Measurements from ENCODE around the gene SERTAD1. TPM values are rescaled to one million over a fixed set of nuclear protein-coding genes. Genes with fewer than 3 reads are reported as not detected.

The SERTAD1 gene
- total and polyA plus RNA-seq, 12 donors = 6.3 to 35.8 (median 9.4) TPM

- DNase-seq (no peak), ATAC-seq (no peak)
- no peak overlapping the region for H3K27ac ChIP-seq
- intact Hi-C loops (cut with DNase I) = loop anchor here in 5 of 10 donors (5.0 to 10.0 kb wide), 6 partner anchors 53 to 166 kb away; partner anchors contain the start of gene LTBP4 (in 1 of the 5)
- no peaks in the 10 kb centered on the region for H3K36me3 ChIP-seq
- H3K4me1 ChIP-seq = peaks cover 6 to 28% (median 24%) of the 10 kb centered on the region in 9 donors
- no peaks in the 10 kb centered on the region for H3K9me3 ChIP-seq
- TF ChIP-seq CTCF (IDR thresholded peaks at IDR 0.05) = no peak
- 89 to 92% methylated on average over 6 of the region's 6 CpGs for WGBS, 2 donors
- H3K27me3 ChIP-seq = peaks cover 0 to 26% (median 0%) of the 10 kb centered on the region in 7 donors
- H3K4me3 ChIP-seq = no peak overlapping the region
Observed at GRCh38 chr19:40469011-40469410, 43.2 kb upstream of the SERTAD1 start.

- ATAC-seq = no peak
- peak within 1 kb of the TSS; percentile 32 to 94 (median 74) for H3K27ac ChIP-seq
- peak in 1 of 2 donors; percentile 33 for DNase-seq
- no peak for TF ChIP-seq CTCF (IDR thresholded peaks at IDR 0.05)
- intact Hi-C loops (cut with DNase I) = loop anchor here in 5 of 10 donors (5.0 to 10.0 kb wide), 6 partner anchors 55 to 168 kb away; partner anchors contain the start of gene LTBP4 (in 1 of the 5)
- H3K4me3 ChIP-seq = peak within 1 kb of the TSS in 9 of 10 donors; percentile 37 to 97 (median 71)
- no peaks in the 10 kb centered on the region for H3K9me3 ChIP-seq
- H3K36me3 ChIP-seq = no peaks in the 10 kb centered on the region
- H3K27me3 ChIP-seq = peaks cover 0 to 26% (median 0%) of the 10 kb centered on the region in 7 donors
- WGBS, 2 donors = 5 to 11% methylated on average over 32 to 87 of the region's 87 CpGs
- H3K4me1 ChIP-seq = peaks cover 6 to 41% (median 26%) of the 10 kb centered on the region in 9 donors
Observed at GRCh38 chr19:40466985-40467734, 41.4 kb upstream of the SERTAD1 start, which contains the start of gene SPTBN4. TSS of gene SPTBN4 (plus strand) at chr19:40467001. CDS start at chr19:40472622, 5,621 bp downstream.

DNA sequence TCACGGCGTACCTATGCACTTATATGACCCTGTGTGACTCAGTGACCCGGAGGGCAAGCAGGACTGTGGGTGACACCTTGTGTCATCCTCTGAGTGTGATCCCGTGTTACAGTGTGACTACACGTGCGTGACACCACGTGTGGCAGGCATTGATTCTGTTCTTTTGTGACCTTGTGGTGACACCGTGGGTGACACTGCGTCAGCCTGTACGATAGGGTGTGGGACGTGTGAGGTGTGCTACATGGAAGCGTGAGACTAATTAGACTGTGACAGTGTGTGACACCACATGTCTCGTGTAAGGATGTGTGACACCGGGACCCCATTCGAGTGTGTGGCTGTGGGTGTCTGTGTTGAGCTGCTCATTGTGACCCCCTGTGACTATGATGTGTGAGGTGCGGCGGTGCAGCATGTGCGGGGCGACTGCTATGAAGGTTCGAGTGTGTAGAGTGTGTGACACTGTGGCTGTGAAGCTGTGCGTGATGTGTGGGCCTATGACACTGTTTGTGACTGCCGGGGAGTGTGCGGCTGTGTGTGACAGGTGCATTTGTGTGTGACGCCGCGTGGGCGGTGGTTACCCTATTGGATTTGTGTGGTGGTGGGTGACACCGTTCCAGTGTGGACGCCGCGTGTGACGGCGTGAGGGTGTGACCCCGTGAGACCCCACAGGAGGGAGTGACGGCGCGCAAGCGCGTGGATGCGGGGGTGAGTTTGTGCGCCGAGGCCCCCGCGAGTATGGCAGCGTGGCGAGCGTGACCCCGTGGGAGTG, 40.6 kb upstream of the SERTAD1 start:
- peak in 5 of 8 donors; percentile 0 to 31 (median 4) for ATAC-seq
- peak overlapping the region; percentile 32 to 94 (median 74) for H3K27ac ChIP-seq
- H3K9me3 ChIP-seq = no peaks in the 10 kb centered on the region
- H3K36me3 ChIP-seq = no peaks in the 10 kb centered on the region
- 14 to 16% methylated on average over 36 to 48 of the region's 48 CpGs for WGBS, 2 donors
- H3K4me1 ChIP-seq = peaks cover 6 to 43% (median 26%) of the 10 kb centered on the region in 9 donors
- H3K27me3 ChIP-seq = peaks cover 0 to 26% (median 0%) of the 10 kb centered on the region in 7 donors
- peak; percentile 22 to 41 for DNase-seq
- peak overlapping the region in 9 of 10 donors; percentile 37 to 97 (median 71) for H3K4me3 ChIP-seq
- TF ChIP-seq CTCF (IDR thresholded peaks at IDR 0.05) = no peak
- intact Hi-C loops (cut with DNase I) = loop anchor here in 5 of 10 donors (5.0 to 10.0 kb wide), 6 partner anchors 56 to 168 kb away; partner anchors contain the start of gene LTBP4 (in 1 of the 5)
